IPS-18c (cell line): ENCODE data around the gene MAFB.
A peak's percentile ranks its signal among the peaks of the same experiment; 100 is the strongest.

Experiments used
- H3K4me3 ChIP-seq: 2 replicates; pipeline ENCODE4 v1.7.0; 2013; ENCODE audit warnings: low read depth, mild to moderate bottlenecking, low read length, moderate library complexity; ENCODE audit not compliant: insufficient read depth
- H3K9me3 ChIP-seq: one replicate; pipeline ENCODE4 v1.6.1; 2013; ENCODE audit warnings: mild to moderate bottlenecking, low read length, moderate library complexity; ENCODE audit not compliant: control insufficient read depth, insufficient read depth

MAFB gene

DNA sequence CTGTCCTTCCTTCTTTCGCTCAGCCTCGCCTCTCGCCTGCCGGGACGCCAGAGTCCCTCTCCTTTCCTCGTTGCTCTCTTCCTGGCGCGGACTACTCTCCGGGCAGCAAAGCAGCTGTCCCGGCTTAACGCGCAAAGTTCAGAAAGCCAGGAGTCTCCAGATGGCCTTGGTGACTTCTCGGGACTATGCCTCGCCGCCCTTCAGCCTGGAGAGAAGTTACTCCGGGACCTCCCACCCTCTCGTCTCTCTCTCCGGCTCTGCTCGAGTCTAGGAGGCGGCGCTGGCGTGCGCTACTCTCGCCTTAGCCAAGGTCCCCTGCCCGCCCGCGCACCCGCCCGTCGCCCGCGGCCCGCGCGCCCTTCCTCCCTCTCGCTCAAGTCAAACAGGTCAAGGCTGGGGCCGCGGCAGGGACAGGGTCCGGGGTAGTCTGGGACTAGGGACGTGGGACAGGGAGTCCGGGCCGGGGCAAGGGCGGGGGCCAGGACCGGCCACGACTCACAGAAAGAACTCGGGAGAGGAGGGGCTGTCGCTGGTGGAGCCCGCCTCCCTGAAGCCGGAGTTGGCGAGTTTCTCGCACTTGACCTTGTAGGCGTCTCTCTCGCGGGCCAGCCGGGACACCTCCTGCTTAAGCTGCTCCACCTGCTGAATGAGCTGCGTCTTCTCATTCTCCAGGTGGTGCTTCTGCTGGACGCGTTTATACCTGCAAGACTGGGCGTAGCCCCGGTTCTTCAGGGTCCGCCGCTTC, 1.5 kb downstream of the MAFB start:
- no peaks in the 10 kb centered on the region for H3K9me3 ChIP-seq
- peak overlapping the region; percentile 77 for H3K4me3 ChIP-seq

GRCh38 chr20:40686893-40687292, 2.1 kb downstream of the MAFB start:
- Histone ChIP-seq H3K9me3 (no peaks in the 10 kb centered on the region), H3K4me3 (peak overlapping the region; percentile 38; the same call in 1 of the 2 replicates)

- peak overlapping the region; percentile 38; the same call in 1 of the 2 replicates for H3K4me3 ChIP-seq
Observed at GRCh38 chr20:40686434-40686882, 2.6 kb downstream of the MAFB start.

GRCh38 chr20:40685349-40685748, 3.7 kb downstream of the MAFB start:
- H3K9me3 ChIP-seq: no peaks in the 10 kb centered on the region
- H3K4me3 ChIP-seq: no peak overlapping the region

More at GRCh38 chr20:40686434-40686882, 2.6 kb downstream of the MAFB start:
- H3K9me3 ChIP-seq: no peaks in the 10 kb centered on the region

GRCh38 chr20:40683894-40684268, 5.2 kb downstream of the MAFB start:
- Histone ChIP-seq H3K4me3 (peak overlapping the region; percentile 39; the same call in 1 of the 2 replicates), H3K9me3 (no peaks in the 10 kb centered on the region)

DNA sequence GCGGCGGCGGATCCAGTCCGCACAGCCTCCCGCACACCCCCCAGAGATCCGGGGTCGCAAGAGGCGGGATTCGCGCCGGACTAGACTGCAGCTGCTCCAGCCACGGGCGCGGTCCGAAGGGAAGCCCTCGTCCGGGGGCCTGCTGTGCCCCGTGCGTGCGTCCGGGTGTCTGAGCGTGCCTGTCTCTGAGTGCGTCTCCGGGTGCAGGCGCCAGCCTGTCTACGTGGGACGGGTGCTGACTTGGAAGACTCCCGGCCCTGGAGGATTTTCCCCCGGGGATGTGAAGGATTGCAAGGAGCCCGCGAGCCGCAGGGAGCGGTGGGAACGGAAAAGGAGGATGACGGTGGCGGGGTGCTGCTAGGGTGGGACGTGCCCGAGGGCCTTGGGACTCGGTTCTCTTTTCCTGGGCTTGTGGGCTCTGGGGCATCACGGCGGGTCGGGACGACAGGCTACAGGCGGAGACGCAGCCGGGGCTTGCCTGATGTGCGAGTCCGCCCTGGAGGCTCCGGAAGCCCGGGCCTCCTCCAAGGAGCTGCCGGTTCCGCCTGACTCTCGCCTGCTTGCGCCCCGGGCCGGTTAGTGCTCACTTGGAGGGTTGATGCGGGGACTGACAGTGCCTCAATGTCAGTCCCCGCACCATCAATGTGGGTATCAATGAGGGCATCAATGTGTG, 5.7 kb downstream of the MAFB start:
- peak overlapping the region; percentile 39; the same call in 1 of the 2 replicates for H3K4me3 ChIP-seq
- H3K9me3 ChIP-seq: no peaks in the 10 kb centered on the region

DNA sequence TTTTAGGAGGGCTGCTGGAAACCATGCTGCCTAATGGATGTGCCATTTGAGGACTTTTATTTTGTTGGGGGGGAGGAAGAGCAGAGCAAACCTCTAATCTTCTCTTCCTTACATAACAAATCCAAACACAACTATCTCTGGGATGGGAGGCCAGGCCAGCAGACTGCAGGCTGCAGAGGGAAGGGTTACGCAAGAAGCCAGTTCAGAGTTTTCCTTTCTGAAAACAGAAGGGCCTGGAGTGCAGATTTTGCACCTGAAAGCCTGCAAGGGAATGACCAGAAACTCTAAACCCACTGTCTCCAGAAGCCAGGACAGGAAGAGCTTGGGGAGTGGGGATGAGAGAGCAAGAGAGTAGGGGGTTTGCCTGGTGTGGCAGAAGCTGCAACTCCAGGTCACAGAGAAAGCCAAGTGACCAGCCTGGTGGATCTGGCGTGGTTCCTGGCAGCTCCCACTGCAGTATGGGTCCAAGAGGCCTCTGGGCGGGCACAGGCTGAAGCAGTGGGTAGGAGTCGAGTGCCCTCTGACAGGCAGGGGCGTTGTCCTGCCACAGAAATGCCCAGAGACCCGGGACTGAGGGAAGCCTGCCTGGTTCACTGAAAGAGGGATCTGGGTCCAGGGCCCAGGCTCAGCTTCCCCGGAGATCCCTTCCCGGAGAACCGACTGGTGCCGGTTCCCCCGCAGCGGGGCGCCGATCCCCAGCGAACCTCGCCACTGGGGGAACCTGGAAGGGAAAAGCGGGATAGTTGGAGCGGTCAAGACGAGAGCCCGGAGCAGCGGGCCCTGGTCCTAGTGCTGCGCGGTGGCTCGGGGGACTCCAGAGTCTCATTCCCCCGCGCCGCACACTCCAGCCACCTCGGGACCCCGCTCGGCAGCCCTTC, 6.7 kb downstream of the MAFB start:
- H3K4me3 ChIP-seq: peak overlapping the region; percentile 39; the same call in 1 of the 2 replicates

DNA sequence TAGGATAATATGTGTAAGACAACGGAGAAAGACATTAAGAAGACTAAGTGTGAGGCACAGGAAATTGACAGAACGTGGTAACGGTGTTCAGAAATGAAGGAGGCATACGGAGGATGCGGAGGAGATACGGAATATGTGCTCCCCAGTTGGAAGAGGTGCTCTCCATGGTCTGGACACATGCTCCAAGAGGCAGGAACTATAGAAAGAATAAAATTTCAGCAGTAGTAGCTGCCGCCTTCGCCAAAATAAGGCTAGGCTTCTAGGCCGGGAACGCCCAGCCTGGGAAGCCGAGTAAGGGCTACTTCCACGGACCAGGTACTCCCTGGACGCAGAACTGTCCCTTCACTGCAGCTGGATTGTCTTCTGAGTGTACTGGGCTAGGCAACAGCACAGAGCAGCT, 7.4 kb downstream of the MAFB start:
- Histone ChIP-seq H3K9me3 (no peaks in the 10 kb centered on the region), H3K4me3 (no peak overlapping the region)

More for the DNA sequence above, 6.7 kb downstream of the MAFB start:
- no peaks in the 10 kb centered on the region for H3K9me3 ChIP-seq

- H3K9me3 ChIP-seq: no peaks in the 10 kb centered on the region
- H3K4me3 ChIP-seq: no peak overlapping the region
Observed at GRCh38 chr20:40681165-40681564, 7.9 kb downstream of the MAFB start.

DNA sequence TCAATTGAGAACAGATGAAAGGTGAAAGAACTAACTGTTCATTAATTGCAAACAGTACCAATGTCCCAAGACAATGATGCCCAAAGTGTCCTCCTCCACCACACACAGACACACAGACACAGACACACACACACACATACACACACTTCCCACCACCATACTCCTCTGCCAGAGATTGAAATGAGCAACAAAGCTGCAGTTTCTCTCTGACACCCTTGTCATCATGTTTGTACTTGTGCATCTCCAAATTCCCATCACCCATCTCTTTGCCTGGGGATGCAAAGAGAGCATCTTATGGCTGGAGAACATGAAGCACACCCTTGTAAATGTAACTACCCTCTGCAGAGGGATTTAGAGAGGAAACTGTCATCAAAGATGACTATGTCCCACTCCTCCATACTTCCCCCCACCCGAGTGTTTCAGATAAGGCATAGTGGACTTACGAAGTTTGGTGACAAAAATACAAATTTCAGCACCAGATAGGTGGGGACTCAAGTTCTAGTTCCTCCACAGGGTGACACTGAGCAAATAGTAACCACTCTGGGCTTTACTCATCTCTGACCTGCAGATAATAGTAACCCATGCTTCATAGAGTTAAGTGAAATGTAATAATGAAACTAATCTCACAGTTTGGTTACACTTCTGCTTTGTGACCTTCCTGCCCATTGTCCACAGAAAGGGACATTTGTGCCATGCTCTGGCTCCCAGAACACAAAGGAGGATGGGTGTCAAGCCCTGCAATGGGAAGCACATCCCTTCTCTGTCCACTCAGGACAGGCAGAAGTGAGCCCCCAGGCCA, 8.7 kb downstream of the MAFB start:
- Histone ChIP-seq H3K4me3 (no peak overlapping the region), H3K9me3 (no peaks in the 10 kb centered on the region)

- no peaks in the 10 kb centered on the region for H3K9me3 ChIP-seq
- H3K4me3 ChIP-seq: no peak overlapping the region
Observed at GRCh38 chr20:40679184-40679583, 9.9 kb downstream of the MAFB start.

DNA sequence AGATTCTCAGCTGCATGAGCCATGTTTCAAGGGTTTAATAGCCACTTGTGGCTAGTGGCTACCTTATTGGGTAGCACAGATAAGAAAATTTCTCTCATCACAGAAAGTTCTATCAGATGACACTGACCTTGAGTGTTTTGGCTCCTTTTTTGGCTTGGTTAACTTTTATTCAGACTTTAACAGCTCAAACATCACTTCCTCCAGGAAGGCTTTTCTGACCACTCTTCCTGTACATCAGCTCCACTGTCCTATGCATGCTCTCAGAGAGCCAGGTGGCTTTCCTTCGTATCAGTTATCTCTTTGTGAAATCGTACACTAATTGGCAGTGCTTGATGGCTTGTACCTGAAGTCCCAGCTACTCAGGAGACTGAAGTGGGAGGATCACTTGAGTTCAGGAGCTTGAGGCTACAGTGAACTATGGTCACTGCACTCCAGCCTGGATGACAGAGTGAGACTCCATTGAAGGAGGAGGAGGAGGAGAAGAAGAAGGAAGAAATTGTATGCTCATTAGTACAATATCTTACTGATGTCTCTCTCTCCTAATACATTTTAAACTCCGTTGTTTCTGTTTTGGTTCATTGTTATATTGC, 10.7 kb downstream of the MAFB start:
- Histone ChIP-seq H3K9me3 (no peaks in the 10 kb centered on the region), H3K4me3 (no peak overlapping the region)

GRCh38 chr20:40677343-40677924, 11.6 kb downstream of the MAFB start:
- H3K9me3 ChIP-seq: no peaks in the 10 kb centered on the region
- no peak overlapping the region for H3K4me3 ChIP-seq

DNA sequence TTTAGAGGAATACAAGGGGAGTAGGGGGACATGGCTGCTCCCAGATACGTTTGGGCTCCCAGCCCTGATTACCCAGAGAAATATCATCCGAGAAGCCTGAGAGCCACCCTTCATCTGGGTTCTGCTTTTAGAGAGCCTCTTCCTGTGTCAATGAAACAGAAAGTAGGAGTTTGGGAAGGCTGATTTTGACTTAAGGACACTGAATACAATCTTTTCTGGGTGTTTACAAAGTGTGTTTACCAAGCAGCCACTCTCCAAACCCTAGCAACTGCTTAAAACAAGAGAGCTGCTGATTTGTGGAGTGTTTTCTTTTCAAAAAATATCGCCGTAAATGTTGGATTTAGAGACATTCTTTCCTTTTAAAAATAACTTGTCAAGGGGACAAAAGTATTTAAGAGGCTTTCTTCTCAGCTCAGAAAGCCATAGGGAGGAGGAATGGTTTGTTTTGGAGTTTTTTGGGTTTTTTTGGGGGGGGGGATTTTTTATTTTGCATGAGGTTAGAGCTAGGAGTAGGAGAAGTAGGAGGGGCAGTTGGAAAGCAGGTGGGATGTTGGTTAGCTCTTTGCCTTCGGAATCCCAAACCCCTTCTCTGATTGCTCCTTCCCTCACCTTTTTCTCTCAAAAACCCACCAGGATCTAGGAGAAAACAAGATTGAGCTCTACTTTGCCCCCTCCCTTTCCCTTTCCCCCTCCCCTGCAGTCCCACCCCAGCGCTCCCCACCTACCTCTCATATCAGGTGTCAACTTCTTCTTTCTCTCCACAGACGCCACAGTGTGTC, 12.4 kb downstream of the MAFB start:
- Histone ChIP-seq H3K9me3 (no peaks in the 10 kb centered on the region), H3K4me3 (no peak overlapping the region)

- H3K4me3 ChIP-seq: no peak overlapping the region
- no peaks in the 10 kb centered on the region for H3K9me3 ChIP-seq
Observed at GRCh38 chr20:40675599-40676221, 13.3 kb downstream of the MAFB start.
